MG63 (cell line): ENCODE data around the gene SI. TPM values are rescaled to one million over a fixed set of nuclear protein-coding genes. Genes with fewer than 3 reads are reported as not detected.
"Not testable (repeated sequence)": the region's sequence is repeated elsewhere in the genome, so short reads cannot be mapped to it uniquely, and the experiment has no call there.

ENCODE experiments used
- DNase-seq: peaks from one replicate; pipeline ENCODE4 v3.0.0-alpha.2; 2020
- H3K27me3 ChIP-seq: fragments of 250-450 bp; sonication (Bioruptor Pico); 2 replicates; pipeline ENCODE4 v1.5.1; 2020; ENCODE audit warnings: mild to moderate bottlenecking, moderate library complexity
- H3K36me3 ChIP-seq: fragments of 250-450 bp; sonication (Bioruptor Pico); 2 replicates; pipeline ENCODE4 v1.5.1; 2020; ENCODE audit warnings: mild to moderate bottlenecking, moderate library complexity
- H3K4me3 ChIP-seq: fragments of 250-450 bp; sonication (Bioruptor Pico); 2 replicates; pipeline ENCODE4 v1.5.1; 2020; ENCODE audit warnings: mild to moderate bottlenecking, moderate library complexity
- H3K9me3 ChIP-seq: fragments of 250-450 bp; sonication (Bioruptor Pico); 2 replicates; pipeline ENCODE4 v1.5.1; 2020; ENCODE audit warnings: mild to moderate bottlenecking, moderate library complexity
- total RNA-seq: library from RNA; depleted of rRNA; stranded (reverse); fragments of >200 nt; shearing (Covaris generic); gene quantifications from 2 replicates; pipeline ENCODE4 v1.2.3, GENCODE V29; 2014; ENCODE audit warnings: low replicate concordance; rRNA removed

SI gene
- not detected in 2 replicates for total RNA-seq

DNA sequence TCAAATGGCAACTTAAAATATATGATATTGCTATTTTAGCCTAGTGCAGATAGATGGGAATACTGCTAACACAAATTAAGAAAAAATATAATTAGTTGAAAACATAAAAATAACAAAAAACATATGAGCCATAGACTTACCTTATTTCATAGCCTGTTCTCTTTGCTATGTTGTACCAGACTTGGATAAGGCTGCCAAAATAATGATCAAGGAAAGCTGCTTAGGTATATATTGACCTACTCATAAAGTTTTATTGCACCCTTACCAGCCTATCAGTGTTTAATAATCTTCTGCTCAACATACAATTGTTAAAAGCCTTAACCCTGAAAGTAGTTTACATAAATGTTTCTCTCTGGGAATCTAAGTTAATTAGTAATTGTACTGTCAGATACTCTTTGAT lies at the start of gene SI:
Gene SI, minus strand, starts transcription at position 204 of the 400 bp plus-strand sequence. CDS start 2,484 bp downstream, outside the sequence.
- DNase-seq, result no peak
- no peaks in the 10 kb centered on the region for H3K27me3 ChIP-seq
- H3K36me3 ChIP-seq, result no peaks in the 10 kb centered on the region
- H3K4me3 ChIP-seq, result no peak within 1 kb of the TSS
- no peaks in the 10 kb centered on the region for H3K9me3 ChIP-seq

DNA sequence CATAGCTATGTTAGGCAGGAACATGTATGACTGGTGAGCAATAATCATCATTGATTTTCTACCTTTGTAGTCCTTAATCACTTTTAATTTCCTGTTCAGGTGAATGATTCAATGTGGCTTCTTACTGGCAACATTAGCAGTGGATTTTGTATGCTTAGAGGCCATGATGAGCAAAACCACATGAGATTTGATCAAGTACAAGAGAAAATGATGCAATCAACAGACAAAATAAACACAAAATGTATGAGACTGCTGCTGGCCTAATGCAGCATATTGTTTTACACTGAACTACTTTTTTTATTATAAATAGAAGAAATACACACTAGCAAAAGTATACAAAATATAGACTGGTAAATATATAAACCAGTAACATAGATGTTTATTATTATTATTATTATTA lies 47.5 kb upstream of the SI start:
- no peaks in the 10 kb centered on the region for H3K27me3 ChIP-seq
- no peaks in the 10 kb centered on the region for H3K36me3 ChIP-seq
- DNase-seq, result no peak
- H3K9me3 ChIP-seq, result no peaks in the 10 kb centered on the region; the same call in 1 of the 2 replicates
- no peak overlapping the region for H3K4me3 ChIP-seq

DNA sequence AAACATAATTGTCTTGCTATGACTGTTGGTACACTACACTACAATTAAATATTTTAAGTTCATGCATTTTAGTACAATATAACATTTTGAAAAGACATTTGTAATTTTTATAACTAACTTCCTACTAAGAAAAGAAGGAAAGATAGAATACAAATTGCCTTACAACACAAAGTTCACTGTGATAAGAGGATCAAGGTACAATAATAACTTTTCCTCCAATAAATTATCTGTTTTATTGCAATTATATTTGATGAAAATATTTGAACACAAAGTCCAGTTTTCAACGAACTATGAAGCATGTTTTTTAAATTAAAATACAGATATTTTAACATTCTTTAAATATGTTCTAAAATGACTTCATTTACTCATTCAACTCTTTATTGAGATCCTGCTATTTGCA lies 33.1 kb upstream of the SI start:
- H3K4me3 ChIP-seq, result no peak overlapping the region
- no peaks in the 10 kb centered on the region for H3K27me3 ChIP-seq
- no peaks in the 10 kb centered on the region for H3K9me3 ChIP-seq
- H3K36me3 ChIP-seq, result no peaks in the 10 kb centered on the region
- no peak for DNase-seq

DNA sequence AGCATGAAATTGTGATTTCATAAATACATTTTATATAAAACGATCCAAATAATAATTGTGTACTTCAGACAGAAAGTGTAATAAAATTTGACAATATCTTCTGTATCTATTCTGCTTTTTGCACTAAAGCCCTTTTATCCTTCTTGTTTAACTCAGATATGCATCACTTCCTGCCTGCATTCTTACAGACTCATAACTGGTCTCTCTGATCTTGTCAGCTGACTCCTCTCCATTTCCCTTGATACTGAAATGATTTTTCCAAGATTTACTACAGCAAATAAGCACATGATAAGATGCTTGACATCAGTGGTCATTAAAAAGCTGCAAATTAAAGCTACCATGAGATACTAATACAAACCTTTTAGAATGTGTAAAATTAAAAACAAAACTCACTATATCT lies 25.3 kb upstream of the SI start:
- Histone ChIP-seq H3K9me3 (no peaks in the 10 kb centered on the region), H3K36me3 (no peaks in the 10 kb centered on the region), H3K27me3 (peaks cover 4% of the 10 kb centered on the region; the same call in 1 of the 2 replicates), H3K4me3 (no peak overlapping the region)
- DNase-seq, result no peak

DNA sequence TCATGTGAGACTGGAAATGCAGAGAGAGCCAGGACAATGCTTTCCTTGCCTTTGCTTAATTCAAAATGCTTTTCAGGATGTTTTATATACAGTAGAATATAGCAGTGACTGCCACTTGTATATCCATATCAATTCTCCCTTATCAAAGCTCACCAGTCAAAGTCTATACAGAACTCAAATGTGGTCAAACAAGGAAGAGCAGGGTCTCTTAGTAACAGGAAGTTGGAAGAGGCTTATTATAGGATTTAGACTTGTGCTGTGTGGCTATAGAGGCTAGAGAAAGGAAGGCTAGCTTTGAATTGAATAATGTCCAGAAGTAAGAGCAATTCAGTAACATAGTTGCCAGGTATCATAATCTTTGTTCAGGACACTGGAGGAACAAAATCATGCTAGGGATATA lies 4.4 kb upstream of the SI start:
- H3K9me3 ChIP-seq, result no peaks in the 10 kb centered on the region
- no peaks in the 10 kb centered on the region for H3K27me3 ChIP-seq
- no peaks in the 10 kb centered on the region for H3K36me3 ChIP-seq
- DNase-seq, result no peak
- no peak overlapping the region for H3K4me3 ChIP-seq

DNA sequence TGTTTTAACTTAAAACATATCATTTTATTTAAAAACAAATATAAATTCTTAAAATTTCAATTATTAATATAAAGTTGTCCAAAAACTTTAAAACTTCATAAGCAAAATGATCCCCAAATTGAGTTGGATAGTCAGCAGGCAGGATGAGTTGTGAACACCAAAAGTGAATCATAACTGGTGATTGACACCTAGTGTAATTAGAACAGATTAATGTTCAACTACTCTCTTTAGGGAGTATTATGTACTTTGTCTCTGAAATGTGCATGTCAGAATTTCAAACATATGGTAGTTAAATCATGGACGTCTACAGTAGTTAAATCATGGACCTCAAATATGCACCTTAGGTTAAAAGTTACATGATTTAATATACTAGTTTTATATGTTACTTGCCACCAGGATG lies 2.9 kb upstream of the SI start:
- DNase-seq, result no peak
- Histone ChIP-seq H3K27me3 (no peaks in the 10 kb centered on the region), H3K4me3 (no peak overlapping the region), H3K36me3 (no peaks in the 10 kb centered on the region), H3K9me3 (no peaks in the 10 kb centered on the region)

DNA sequence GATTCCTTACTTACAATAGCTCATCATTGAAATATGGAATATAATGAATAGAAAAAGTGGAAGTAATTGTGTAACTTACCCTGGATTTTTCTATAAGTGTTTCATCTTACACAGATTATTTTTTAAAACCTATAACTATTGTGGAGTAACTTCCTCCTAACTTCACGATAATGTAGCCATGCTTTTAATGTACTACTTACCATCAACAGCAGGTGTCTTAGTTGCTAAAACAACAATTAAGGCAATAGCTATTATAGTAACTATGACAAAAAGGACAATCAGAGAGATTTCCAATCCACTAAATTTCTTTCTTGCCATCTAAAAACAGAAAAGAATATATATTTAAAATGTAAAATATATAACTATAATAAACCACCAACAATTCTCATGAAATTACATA lies 2.6 kb downstream of the SI start:
- Histone ChIP-seq H3K9me3 (no peaks in the 10 kb centered on the region), H3K4me3 (no peak overlapping the region), H3K36me3 (no peaks in the 10 kb centered on the region), H3K27me3 (no peaks in the 10 kb centered on the region)
- DNase-seq, result no peak

DNA sequence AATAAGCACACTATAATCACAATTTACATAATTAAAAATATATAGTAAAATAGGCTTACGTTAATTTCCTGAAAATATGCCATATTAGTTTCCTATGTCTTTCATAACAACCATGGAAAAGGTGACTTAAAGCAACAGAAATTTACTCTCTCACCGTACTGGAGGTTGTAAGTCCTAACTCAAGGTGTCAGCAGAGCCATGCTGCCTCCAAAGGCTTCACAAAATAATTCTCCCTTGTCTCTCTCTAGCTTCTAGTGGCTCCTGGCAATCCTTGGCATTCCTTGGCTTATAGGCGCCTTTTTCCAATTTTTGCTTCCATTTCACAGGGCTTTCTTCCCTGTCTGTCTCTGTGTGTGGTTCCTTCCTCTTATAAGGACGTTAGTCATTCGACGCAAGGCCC lies 7.6 kb downstream of the SI start:
- Histone ChIP-seq H3K9me3 (no peaks in the 10 kb centered on the region), H3K4me3 (no peak overlapping the region), H3K36me3 (no peaks in the 10 kb centered on the region), H3K27me3 (no peaks in the 10 kb centered on the region)
- no peak for DNase-seq

DNA sequence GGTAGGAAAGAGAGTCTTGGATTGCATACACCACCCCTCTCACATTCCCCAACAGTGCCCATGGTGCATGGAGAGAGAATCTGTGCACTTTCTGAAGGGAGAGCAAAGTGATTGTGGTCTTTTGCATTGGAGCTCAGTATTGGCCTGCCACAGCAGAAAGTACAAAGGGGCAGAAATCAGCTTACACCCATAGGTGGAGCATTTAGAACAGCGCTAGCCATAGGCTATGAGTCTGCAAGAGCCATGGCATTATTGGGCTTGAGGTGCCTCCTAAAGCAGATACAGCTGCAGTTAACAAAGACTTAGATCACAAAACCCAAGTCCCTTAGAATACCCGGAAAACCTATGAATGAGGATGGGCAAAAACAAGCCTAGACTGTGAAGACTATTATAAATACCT lies 21.8 kb downstream of the SI start:
- no peaks in the 10 kb centered on the region for H3K9me3 ChIP-seq
- no peak for DNase-seq
- no peaks in the 10 kb centered on the region for H3K27me3 ChIP-seq
- no peaks in the 10 kb centered on the region for H3K36me3 ChIP-seq
- no peak overlapping the region for H3K4me3 ChIP-seq

DNA sequence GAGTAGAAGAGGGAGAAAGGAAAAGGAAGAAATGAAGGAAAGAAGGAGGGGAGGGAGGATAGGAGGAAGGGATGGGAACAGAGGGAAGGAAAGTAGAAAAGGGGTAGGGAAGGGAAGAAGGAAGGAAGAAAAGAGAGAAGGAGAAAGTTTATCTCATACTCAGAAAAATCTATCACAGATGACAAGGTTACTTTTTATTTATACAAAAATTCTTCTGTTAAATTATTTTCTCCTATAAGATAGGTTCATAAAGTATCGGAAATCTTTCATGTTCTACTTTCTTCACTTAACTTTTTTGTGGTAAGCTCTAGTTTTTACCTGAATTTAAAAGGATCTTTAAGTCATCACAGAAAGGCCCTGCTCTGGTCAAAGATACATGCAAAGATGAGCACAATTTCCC lies 38.1 kb downstream of the SI start:
- H3K9me3 ChIP-seq, result no peaks in the 10 kb centered on the region
- no peak overlapping the region for H3K4me3 ChIP-seq
- DNase-seq, result no peak
- no peaks in the 10 kb centered on the region for H3K27me3 ChIP-seq
- H3K36me3 ChIP-seq, result no peaks in the 10 kb centered on the region

DNA sequence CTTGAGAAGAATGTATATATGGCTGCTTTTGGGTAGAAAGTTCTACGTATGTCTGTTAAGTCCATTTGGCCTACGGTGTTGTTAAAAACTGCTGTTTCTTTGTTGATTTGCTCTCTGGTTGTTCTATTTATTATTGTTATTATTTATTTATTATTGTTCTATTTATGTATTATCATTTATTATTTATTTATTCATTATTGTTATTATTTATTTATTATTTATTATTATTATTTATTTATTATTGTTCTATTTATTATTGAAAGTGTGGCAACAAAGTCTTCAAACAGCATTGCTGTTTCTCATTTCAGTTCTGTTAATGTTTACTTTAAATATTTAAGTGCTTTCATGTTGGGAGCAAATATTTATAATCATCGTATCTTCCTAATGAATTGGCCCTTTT lies 66.7 kb downstream of the SI start:
- Histone ChIP-seq H3K9me3 (no peaks in the 10 kb centered on the region), H3K36me3 (no peaks in the 10 kb centered on the region), H3K27me3 (no peaks in the 10 kb centered on the region), H3K4me3 (no peak overlapping the region)
- DNase-seq, result no peak

DNA sequence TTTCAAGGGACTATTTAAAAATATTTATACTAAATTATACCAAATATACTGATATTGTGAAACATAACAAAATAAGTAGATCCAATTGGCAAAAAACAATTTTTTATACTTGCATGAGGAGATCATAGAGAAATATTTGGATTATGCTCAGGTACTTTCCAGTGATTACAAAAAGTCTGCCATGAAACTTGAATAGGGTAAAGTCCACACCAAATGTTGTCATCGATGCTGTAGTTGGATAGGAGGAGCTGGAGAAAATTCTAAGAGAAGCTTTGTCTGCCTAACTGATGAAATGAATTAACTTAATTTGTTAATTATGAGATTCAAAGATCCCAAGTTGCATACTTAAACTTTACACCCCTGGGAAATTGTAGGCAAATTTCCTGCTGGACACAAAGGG lies 93.3 kb downstream of the SI start:
- Histone ChIP-seq H3K27me3 (no peaks in the 10 kb centered on the region), H3K36me3 (no peaks in the 10 kb centered on the region), H3K4me3 (no peak overlapping the region), H3K9me3 (no peaks in the 10 kb centered on the region)
- DNase-seq, result no peak

DNA sequence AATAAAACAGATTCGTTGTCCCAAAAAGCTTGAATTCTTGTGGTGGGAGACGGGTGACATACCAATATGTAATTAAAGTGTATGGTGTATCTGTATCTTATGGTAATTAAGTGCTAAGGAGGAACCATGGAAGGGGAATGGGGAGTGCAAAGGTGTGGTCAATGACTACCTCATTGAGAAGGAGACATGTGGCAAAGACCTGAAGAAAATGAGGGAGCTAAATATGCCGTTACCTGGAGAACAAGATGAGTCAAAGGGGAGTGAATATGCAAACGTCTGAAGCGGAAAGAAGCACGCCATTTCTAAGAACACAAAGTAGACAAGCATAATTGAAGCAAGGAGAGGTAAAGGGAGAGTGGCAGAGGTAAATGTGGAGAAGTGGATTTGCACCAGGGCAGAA lies 115.7 kb downstream of the SI start:
- no peak for DNase-seq
- Histone ChIP-seq H3K4me3 (no peak overlapping the region), H3K9me3 (no peaks in the 10 kb centered on the region), H3K36me3 (no peaks in the 10 kb centered on the region), H3K27me3 (no peaks in the 10 kb centered on the region; the same call in 1 of the 2 replicates)

DNA sequence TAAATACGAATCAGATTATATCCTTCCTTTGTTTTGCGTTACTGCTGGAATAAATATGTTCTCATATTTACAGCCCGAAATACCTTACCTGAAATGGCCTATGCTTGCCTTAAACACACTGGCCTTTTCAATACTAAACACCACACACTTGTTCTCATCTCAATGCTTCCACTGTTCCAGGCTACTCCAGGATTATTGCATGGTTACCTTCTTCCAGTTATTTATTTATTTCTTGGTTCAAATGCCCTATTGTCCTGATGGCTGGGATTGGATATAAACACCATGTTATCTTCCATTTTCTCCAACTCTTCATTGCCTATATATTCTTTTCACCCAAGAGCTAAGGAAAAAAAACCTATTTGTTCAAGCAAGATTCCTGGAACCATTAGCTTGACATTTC lies 125.3 kb downstream of the SI start:
- no peak for DNase-seq
- Histone ChIP-seq H3K9me3 (no peaks in the 10 kb centered on the region), H3K36me3 (no peaks in the 10 kb centered on the region), H3K4me3 (no peak overlapping the region), H3K27me3 (no peaks in the 10 kb centered on the region; the same call in 1 of the 2 replicates)

DNA sequence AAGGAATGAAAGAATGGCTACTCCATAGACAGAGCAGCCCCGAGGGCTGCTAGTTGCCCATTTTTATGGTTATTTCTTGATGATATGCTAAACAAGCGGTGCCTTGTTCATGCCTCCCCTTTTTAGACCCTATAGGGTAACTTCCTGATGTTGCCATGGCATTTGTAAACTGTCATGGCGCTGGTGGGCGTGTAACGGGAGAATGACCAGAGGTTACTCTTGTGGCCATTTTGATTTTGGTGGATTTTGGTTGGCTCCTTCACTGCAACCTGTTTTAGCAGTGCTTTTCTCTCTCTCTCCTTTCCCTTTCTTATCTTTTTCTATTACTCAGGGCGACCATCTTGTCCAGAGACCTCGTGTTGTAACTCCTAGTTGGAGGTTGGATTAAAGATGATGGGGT lies 126.9 kb downstream of the SI start:
- H3K27me3 ChIP-seq, H3K36me3 ChIP-seq, H3K9me3 ChIP-seq: not testable (repeated sequence)
- peak; percentile 11 for DNase-seq
- peak overlapping the region; percentile 42 for H3K4me3 ChIP-seq

DNA sequence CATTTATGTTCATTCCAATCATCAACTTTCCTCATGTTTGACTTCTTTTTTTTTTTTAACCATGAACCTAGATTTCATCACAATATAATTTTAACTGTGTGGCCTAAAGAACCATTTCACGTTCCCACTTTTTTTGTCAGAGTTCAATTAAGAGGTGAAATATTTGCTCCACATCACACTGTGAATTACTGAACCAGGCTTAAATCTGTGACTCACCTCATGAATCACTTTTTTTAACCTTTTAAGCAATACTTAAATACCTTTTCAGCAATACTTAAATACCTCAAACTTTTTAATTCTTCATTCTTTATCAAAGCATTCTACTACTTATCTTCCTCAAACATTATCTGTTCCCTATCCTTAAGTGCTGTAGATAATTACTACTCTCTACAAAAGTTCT lies 137.6 kb downstream of the SI start:
- H3K9me3 ChIP-seq, result no peaks in the 10 kb centered on the region
- H3K4me3 ChIP-seq, result no peak overlapping the region
- H3K27me3 ChIP-seq, result no peaks in the 10 kb centered on the region
- no peak for DNase-seq
- no peaks in the 10 kb centered on the region for H3K36me3 ChIP-seq

DNA sequence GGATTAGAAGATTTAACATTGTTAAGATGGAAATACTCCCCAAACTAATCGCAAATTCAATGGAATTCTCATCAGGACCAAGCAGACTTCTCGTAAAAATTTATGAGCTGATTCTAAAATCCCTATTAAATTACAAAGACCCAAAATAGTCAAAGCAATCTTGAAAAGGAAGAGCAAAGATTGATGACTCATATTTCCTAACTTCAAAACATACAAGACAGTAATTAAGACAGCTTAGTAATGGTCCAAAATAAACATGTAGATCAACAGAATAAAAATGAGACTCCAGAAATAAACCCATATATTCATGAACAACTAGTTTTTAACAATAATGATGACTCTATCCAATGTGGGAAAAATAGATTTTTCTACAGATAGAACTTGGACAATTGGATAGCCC lies 148.7 kb downstream of the SI start:
- Histone ChIP-seq H3K36me3 (no peaks in the 10 kb centered on the region), H3K4me3 (no peak overlapping the region), H3K9me3 (no peaks in the 10 kb centered on the region), H3K27me3 (no peaks in the 10 kb centered on the region)
- no peak for DNase-seq
